GM12878 (cell line): ENCODE data around the gene CFHR5. TPM values are rescaled to one million over a fixed set of nuclear protein-coding genes. Genes with fewer than 3 reads are reported as not detected.
A peak's percentile ranks its signal among the peaks of the same experiment; 100 is the strongest.
"Not testable (repeated sequence)": the region's sequence is repeated elsewhere in the genome, so short reads cannot be mapped to it uniquely, and the experiment has no call there.

Source experiments
- ATAC-seq: fragments of 200-7000 bp; cut with Tn5 transposase; 3 replicates; pipeline ENCODE4 v1.9.1; 2020; ENCODE audit warnings: mild to moderate bottlenecking, moderate library complexity
- BruUV-seq: library from RNA; stranded (reverse); fragments of 400-500 nt; replicated peaks from 2 replicates; lab custom pipeline; 2021; lab: Mats Ljungman, UMichigan
- CTCF ChIA-PET: fragments of 300-600 bp; sonication (Branson Sonifier 250); formaldehyde crosslinking; extraction: SDS; loops from one replicate; lab custom pipeline; 2021; ENCODE audit warnings: inconsistent platforms; lab: Yijun Ruan, JAX
- POLR2A ChIA-PET: fragments of 350-600 bp; formaldehyde crosslinking; extraction: SDS; loops from one replicate; lab custom pipeline; 2021; ENCODE audit warnings: inconsistent platforms; lab: Charles Lee
- RAD21 ChIA-PET: fragments of 300-600 bp; sonication (Branson Sonifier 250); formaldehyde crosslinking; loops from one replicate; lab custom pipeline; 2023; ENCODE audit warnings: antibody characterized with exemption; ENCODE audit not compliant: unreplicated experiment; lab: Charles Lee
- SMC1A ChIA-PET: fragments of 300-600 bp; sonication (Branson Sonifier 250); formaldehyde crosslinking; loops from one replicate; lab custom pipeline; 2023; ENCODE audit not compliant: unreplicated experiment, uncharacterized antibody; lab: Charles Lee
- DNase-seq: peaks from one replicate; pipeline ENCODE4 v3.0.0-alpha.2; 2011; ENCODE audit warnings: low read depth, low spot score
- FAIRE-seq: peaks from 3 replicates; lab custom pipeline; 2011; peaks lifted over from hg19 to GRCh38; lab: Jason Lieb, UNC
- H2AFZ ChIP-seq: 2 replicates; pipeline ENCODE4 v1.6.0; 2011; ENCODE audit warnings: low read depth, low read length, control low read depth; ENCODE audit not compliant: control insufficient read depth
- H3K27ac ChIP-seq: 2 replicates; pipeline ENCODE4 v1.5.1; 2011; ENCODE audit warnings: control low read depth; ENCODE audit not compliant: control insufficient read depth, insufficient read depth
- H3K27me3 ChIP-seq, 2 experiments: replicated peaks in 1 of 2; 2 replicates each; pipeline versions ENCODE4 v1.6.0 to v1.6.1; 2011; ENCODE audit warnings: low read length in 1 of 2; ENCODE audit not compliant: control insufficient read depth in 2 of 2, insufficient read depth in 2 of 2
- H3K36me3 ChIP-seq, 2 experiments: 2 replicates each; pipeline ENCODE4 v1.5.1; 2011; ENCODE audit warnings: low read length in 1 of 2; ENCODE audit not compliant: control insufficient read depth in 2 of 2, insufficient read depth in 2 of 2
- H3K4me1 ChIP-seq: 2 replicates; pipeline ENCODE4 v1.6.1; 2011; ENCODE audit warnings: mild to moderate bottlenecking, low read length, moderate library complexity, mixed read lengths; ENCODE audit not compliant: control insufficient read depth, insufficient read depth
- H3K4me2 ChIP-seq: 2 replicates; pipeline ENCODE4 v1.6.0; 2011; ENCODE audit warnings: control low read depth; ENCODE audit not compliant: control insufficient read depth, insufficient read depth
- H3K4me3 ChIP-seq: fragments of 200-600 bp; sonication (generic); 2 replicates; pipeline ENCODE4 v1.5.1; 2016
- H3K79me2 ChIP-seq: 2 replicates; pipeline ENCODE4 v1.6.0; 2011; ENCODE audit warnings: low read length; ENCODE audit not compliant: control insufficient read depth, insufficient read depth
- H3K9ac ChIP-seq: 2 replicates; pipeline ENCODE4 v1.8.0; 2011; ENCODE audit warnings: low read length, control low read depth, mixed read lengths; ENCODE audit not compliant: control insufficient read depth, insufficient read depth
- H3K9me3 ChIP-seq: replicated peaks from 3 replicates; pipeline ENCODE4 v1.5.1; 2011; ENCODE audit warnings: mild to moderate bottlenecking, low read length; ENCODE audit not compliant: control insufficient read depth, insufficient read depth
- H4K20me1 ChIP-seq: 2 replicates; pipeline ENCODE4 v1.6.0; 2011; ENCODE audit not compliant: control insufficient read depth, insufficient read depth
- BHLHE40 ChIP-seq, 2 experiments: fragments of 450-650 bp in 1 of 2; IDR thresholded peaks; 2 replicates each; pipeline ENCODE4 v1.6.1; 2011 to 2017; ENCODE audit warnings: low read depth in 2 of 2, borderline replicate concordance in 1 of 2, improper control_type of control experiment in 1 of 2, low read length in 1 of 2, mild to moderate bottlenecking in 1 of 2
- CBX5 ChIP-seq: sonication (generic); IDR thresholded peaks from 2 replicates; pipeline ENCODE4 v1.6.1; 2016; ENCODE audit warnings: low read depth, moderate library complexity, mild to moderate bottlenecking, inconsistent platforms
- IKZF2 ChIP-seq, 2 experiments: fragments of 450-650 bp; IDR thresholded peaks; 2 replicates each; pipeline ENCODE4 v1.6.1; 2017; ENCODE audit warnings: mild to moderate bottlenecking in 2 of 2, moderate library complexity in 2 of 2
- JUNB ChIP-seq: IDR thresholded peaks from 2 replicates; pipeline ENCODE4 v1.6.1; 2016; ENCODE audit warnings: antibody characterized with exemption, mild to moderate bottlenecking
- MEF2A ChIP-seq: IDR thresholded peaks from 2 replicates; pipeline ENCODE4 v1.6.1; 2011; ENCODE audit warnings: low read depth, mild to moderate bottlenecking, low read length, moderate library complexity; ENCODE audit not compliant: insufficient read depth
- NFIC ChIP-seq: IDR thresholded peaks from 2 replicates; pipeline ENCODE4 v1.6.1; 2012; ENCODE audit warnings: low read depth, mild to moderate bottlenecking, inconsistent platforms, low read length, moderate library complexity
- RAD51 ChIP-seq: fragments of 450-650 bp; IDR thresholded peaks from 2 replicates; pipeline ENCODE4 v1.6.1; 2016; ENCODE audit warnings: moderate library complexity, mild to moderate bottlenecking, inconsistent platforms
- RCOR1 ChIP-seq: conservative IDR thresholded peaks from 2 replicates; pipeline ENCODE4 v1.6.1; 2012; ENCODE audit warnings: low read depth, low read length, improper control_type of control experiment
- RUNX3 ChIP-seq: IDR thresholded peaks from 2 replicates; pipeline ENCODE4 v1.6.1; 2012; ENCODE audit warnings: low read length, inconsistent platforms
- SREBF2 ChIP-seq: IDR thresholded peaks from 2 replicates; pipeline ENCODE4 v1.6.1; 2012; ENCODE audit warnings: mild to moderate bottlenecking, low read length
- TCF12 ChIP-seq: IDR thresholded peaks from 2 replicates; pipeline ENCODE4 v1.6.1; 2011; ENCODE audit warnings: low read depth, mild to moderate bottlenecking, low read length
- ZNF384 ChIP-seq: IDR thresholded peaks from 2 replicates; pipeline ENCODE4 v1.6.1; 2012; ENCODE audit warnings: low read depth, mild to moderate bottlenecking, low read length, improper control_type of control experiment, borderline replicate concordance
- WGBS: methylation state at CpG from one replicate; pipeline ENCODE4 v1.1.6; 2016; ENCODE audit warnings: low lambda C conversion rate; ENCODE audit not compliant: insufficient replicate concordance, insufficient coverage; ENCODE audit errors: missing lambda C conversion rate; 5-methylcytosine and 5-hydroxymethylcytosine counted together
- in situ Hi-C: fragments of 300-500 bp; cut with MboI; formaldehyde crosslinking; loops from 9 replicates; pipeline ENCODE4 v1.14.3; 2018; ENCODE audit warnings: mixed read lengths
- intact Hi-C: fragments of 100-400 bp; cut with micrococcal nuclease; formaldehyde crosslinking; loops from one replicate; pipeline ENCODE4 v1.14.2; 2022; ENCODE audit not compliant: unreplicated experiment
- polyA plus RNA-seq, 11 experiments: library from polyadenylated mRNA; depleted of rRNA in 4 of 11; unstranded in 6 of 11; stranded (reverse) in 5 of 11; fragments of >200 nt; fragmentation: Nextera tagmentation in 4 of 11; fragmentation: Illumina TruSeq in 1 of 11; extraction: Ambion mirVana in 4 of 11; extraction: Trizol in 1 of 11; gene quantifications; 1 replicate in 1 of 11; 2 replicates in 10 of 11; pipeline versions ENCODE4 v1.2.1 to v1.2.3, GENCODE V29; 2011 to 2016; ENCODE audit warnings: inconsistent platforms in 2 of 11, missing spikeins in 2 of 11, low read depth in 1 of 11
- total RNA-seq, 4 experiments: library from RNA; depleted of rRNA in 3 of 4; stranded (reverse); fragments of >200 nt in 3 of 4; fragmentation: Illumina TruSeq in 1 of 4; extraction: Trizol in 1 of 4; gene quantifications; 2 replicates each; pipeline versions ENCODE4 v1.2.1 to v1.2.3, GENCODE V29; 2013 to 2021
- TF ChIP-seq, protein P1 (sequence below): IDR thresholded peaks from 2 replicates; pipeline ENCODE4 v1.6.1; 2011; ENCODE audit warnings: borderline replicate concordance, low read depth, mild to moderate bottlenecking, moderate library complexity, low read length; ENCODE audit not compliant: insufficient read depth, poor library complexity, severe bottlenecking

CFHR5 gene
- total and polyA plus RNA-seq, 10 of the 15 experiments (the other 5 are each of a cell fraction or from before 2014, with no cell fraction given) = not detected

DNA sequence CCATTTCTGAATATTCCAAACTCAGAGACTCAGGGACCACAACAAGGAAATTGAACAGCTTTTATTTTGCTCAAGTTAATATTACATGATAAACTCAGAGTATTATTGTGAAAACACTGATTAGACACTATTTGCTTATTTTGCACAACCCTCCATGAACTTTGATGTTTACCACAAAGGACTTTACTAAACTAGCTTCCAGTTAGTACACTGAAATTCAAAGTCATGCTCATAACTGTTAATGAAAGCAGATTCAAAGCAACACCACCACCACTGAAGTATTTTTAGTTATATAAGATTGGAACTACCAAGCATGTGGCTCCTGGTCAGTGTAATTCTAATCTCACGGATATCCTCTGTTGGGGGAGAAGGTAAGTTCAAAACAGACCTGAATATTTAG lies 33.8 kb upstream of the CFHR5 start, which contains the start of gene CFHR2:
Gene CFHR2 (plus strand): TSS at position 171 of the 400 bp plus-strand sequence. CDS start 143 bp downstream, at position 314.
- WGBS = no CpG with 5 or more reads among the region's 1 CpG
- H3K4me1 ChIP-seq, FAIRE-seq, in situ Hi-C loops, H3K9ac ChIP-seq, H3K27ac ChIP-seq, RAD21 ChIA-PET, H3K36me3 ChIP-seq, H3K9me3 ChIP-seq, H2AFZ ChIP-seq, BruUV-seq, DNase-seq, SMC1A ChIA-PET, H3K79me2 ChIP-seq, H3K4me3 ChIP-seq, H4K20me1 ChIP-seq, POLR2A ChIA-PET, CTCF ChIA-PET, ATAC-seq, H3K4me2 ChIP-seq, H3K27me3 ChIP-seq: not testable (repeated sequence)
- intact Hi-C loops = loop anchor here (5.0 kb wide), 1 partner anchor 126 kb away; the partner anchor contains the start of gene CFHR1

DNA sequence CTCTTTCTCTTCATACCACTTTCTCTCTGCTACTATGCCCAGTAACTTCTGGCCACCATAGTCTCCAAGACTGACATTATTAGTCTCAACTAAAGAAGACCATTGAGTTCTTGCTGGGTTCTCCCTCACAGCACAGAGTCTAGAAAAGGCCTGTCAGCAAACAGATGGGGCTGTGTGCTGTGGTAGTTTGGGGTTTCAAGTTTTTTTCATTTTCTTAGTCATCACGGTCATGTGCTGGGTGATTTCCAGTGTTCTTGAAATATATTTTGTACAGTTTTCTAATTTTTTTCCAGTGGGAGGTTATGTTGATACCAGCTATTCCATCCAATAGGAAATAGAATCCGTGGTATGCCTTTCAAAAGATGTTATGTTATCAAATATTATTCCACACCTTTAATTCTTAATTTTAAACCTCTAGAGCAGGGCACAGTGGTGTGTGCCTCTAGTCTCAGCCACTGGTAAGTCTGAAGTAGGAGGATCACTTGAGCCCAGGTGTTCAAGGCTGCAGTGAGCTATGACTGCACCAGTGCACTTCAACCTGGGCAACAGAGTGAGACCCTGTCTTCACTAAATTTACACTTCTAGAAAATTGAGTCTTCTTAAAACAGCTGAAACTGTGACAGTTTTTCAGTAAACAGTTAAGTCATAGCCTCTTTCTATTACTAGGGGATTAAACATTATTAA lies 25.5 kb upstream of the CFHR5 start:
- H3K9me3 ChIP-seq = no peaks in the 10 kb centered on the region
- in situ Hi-C loops = no loop called here
- TF ChIP-seq RCOR1 (no peak), RAD51 (peak; percentile 59), CBX5 (0 out of 2 replicates have a peak, but pooled peaks have one; percentile 43), JUNB (peak; percentile 44; the same call in 1 of the 2 replicates), NFIC (peak; percentile 33; the same call in 1 of the 2 replicates), RUNX3 (peak; percentile 63), IKZF2 (IDR thresholded peaks at IDR 0.05) (no peak), SREBF2 (no peak), BHLHE40 (IDR thresholded peaks at IDR 0.05; ENCODE audit: borderline replicate concordance in 1 of 2, low read depth in 2 of 2, low read length in 1 of 2) (peak; percentile 8 to 15; a peak in 1 of 4 replicates), ZNF384 (peak; percentile 49), TCF12 (peak; percentile 12; the same call in 1 of the 2 replicates), MEF2A (0 out of 2 replicates have a peak, but pooled peaks have one; percentile 37)
- TF ChIP-seq, protein P1, sequence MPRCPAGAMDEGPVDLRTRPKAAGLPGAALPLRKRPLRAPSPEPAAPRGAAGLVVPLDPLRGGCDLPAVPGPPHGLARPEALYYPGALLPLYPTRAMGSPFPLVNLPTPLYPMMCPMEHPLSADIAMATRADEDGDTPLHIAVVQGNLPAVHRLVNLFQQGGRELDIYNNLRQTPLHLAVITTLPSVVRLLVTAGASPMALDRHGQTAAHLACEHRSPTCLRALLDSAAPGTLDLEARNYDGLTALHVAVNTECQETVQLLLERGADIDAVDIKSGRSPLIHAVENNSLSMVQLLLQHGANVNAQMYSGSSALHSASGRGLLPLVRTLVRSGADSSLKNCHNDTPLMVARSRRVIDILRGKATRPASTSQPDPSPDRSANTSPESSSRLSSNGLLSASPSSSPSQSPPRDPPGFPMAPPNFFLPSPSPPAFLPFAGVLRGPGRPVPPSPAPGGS = no peak

More for the DNA sequence above, 25.5 kb upstream of the CFHR5 start:
- no peak for FAIRE-seq
- POLR2A ChIA-PET = no interaction called here
- H3K36me3 ChIP-seq = no peaks in the 10 kb centered on the region
- H3K4me1 ChIP-seq = no peaks in the 10 kb centered on the region
- no peaks in the 10 kb centered on the region for H3K27me3 ChIP-seq
- peak; percentile 93 for ATAC-seq
- H3K9ac ChIP-seq = no peak overlapping the region
- intact Hi-C loops = no loop called here
- 0% methylated on average over 2 of the region's 2 CpGs for WGBS
- no peaks in the 10 kb centered on the region for H4K20me1 ChIP-seq
- no peak overlapping the region for H3K27ac ChIP-seq
- BruUV-seq = no TSS peak
- SMC1A ChIA-PET = interaction anchor here (1.0 kb wide), 1 partner anchor 234 kb away, joined by 3 read pairs; no protein-coding TSS in a partner anchor
- no peak overlapping the region for H2AFZ ChIP-seq
- CTCF ChIA-PET = interaction anchor here (0.6 kb wide), 1 partner anchor 896 kb away, joined by 3 read pairs; no protein-coding TSS in a partner anchor
- RAD21 ChIA-PET = no interaction called here
- H3K4me3 ChIP-seq = no peak overlapping the region; the same call in 1 of the 2 replicates
- peak; percentile 1 for DNase-seq
- H3K4me2 ChIP-seq = no peak overlapping the region
- no peaks in the 10 kb centered on the region for H3K79me2 ChIP-seq
